ENCODE measurements around the gene AFF1. TPM values are rescaled to one million over a fixed set of nuclear protein-coding genes. Genes with fewer than 3 reads are reported as not detected.

The AFF1 gene
- total RNA-seq = 43.6 and 52.6 TPM in 2 replicates

GRCh38 chr4:86934771-86935565 is at the start of gene AFF1:
Gene AFF1, plus strand, starts transcription at chr4:86935011. Its CDS starts 13,523 bp downstream, at chr4:86948534.

GRCh38 chr4:86891762-86892635 is 42.8 kb upstream of the AFF1 start, which contains the start of gene C4orf36:
Gene C4orf36, minus strand, starts transcription at chr4:86892422. Its CDS starts 902 bp downstream, at chr4:86891520.

Other genes starting within 250 kb of the AFF1 start
- gene SLC10A6, start 85.6 kb upstream of the AFF1 start, total RNA-seq = 0.40 TPM in 1 of 2 replicates, not detected in the other
- 0.50 and 0.53 TPM in 2 replicates for gene C4orf36, start 42.6 kb upstream of the AFF1 start, total RNA-seq

Measured in thoracic aorta endothelial cell (primary cell).